CD4-positive, alpha-beta T cell treated with Interleukin-6 for 4 hours (primary cell): Measurements from ENCODE around the gene SLITRK1.

ENCODE experiments used
- DNase-seq: peaks from one replicate; pipeline ENCODE4 v3.0.0-alpha.2; 2020; ENCODE audit warnings: mixed read lengths

The SLITRK1 gene, protein sequence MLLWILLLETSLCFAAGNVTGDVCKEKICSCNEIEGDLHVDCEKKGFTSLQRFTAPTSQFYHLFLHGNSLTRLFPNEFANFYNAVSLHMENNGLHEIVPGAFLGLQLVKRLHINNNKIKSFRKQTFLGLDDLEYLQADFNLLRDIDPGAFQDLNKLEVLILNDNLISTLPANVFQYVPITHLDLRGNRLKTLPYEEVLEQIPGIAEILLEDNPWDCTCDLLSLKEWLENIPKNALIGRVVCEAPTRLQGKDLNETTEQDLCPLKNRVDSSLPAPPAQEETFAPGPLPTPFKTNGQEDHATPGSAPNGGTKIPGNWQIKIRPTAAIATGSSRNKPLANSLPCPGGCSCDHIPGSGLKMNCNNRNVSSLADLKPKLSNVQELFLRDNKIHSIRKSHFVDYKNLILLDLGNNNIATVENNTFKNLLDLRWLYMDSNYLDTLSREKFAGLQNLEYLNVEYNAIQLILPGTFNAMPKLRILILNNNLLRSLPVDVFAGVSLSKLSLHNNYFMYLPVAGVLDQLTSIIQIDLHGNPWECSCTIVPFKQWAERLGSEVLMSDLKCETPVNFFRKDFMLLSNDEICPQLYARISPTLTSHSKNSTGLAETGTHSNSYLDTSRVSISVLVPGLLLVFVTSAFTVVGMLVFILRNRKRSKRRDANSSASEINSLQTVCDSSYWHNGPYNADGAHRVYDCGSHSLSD

DNA sequence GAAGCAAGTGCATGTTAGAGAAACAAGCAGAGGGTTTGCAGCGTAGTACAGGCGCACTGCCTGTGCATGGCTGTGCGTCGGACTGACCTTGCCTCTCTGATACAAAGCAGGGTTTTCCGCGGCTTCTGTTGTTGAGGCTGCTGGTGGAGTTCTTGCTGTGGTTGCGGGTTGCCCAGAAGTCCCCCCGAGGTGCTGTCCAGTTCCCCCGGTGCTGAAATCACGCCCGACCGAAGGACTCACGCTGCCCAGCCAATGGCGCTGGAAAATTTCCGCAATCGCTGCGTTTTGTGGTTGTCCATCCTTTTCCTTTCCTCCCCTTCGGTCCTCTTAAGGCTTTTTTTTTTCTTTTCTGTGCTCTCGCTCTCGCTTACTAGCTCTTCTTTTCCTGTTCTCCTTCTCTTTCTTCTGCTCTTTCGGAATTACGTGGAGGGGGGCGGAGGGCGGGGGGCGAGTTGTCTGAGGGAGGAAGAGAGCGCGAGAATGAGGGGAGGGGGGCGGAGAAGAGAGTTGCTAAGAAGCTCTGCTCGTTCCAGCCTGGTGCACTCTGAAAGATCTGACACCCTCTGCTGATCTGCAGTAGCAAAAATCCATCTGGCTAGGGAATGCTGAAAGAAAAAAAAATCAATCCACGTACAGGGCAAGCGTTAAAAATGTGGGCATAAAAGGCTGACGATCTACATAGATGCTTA, at the start of gene SLITRK1:
Gene SLITRK1 (minus strand): TSS at position 558 of the 689 bp plus-strand sequence. CDS start 967 bp downstream, outside the sequence.
- DNase-seq = no peak

DNA sequence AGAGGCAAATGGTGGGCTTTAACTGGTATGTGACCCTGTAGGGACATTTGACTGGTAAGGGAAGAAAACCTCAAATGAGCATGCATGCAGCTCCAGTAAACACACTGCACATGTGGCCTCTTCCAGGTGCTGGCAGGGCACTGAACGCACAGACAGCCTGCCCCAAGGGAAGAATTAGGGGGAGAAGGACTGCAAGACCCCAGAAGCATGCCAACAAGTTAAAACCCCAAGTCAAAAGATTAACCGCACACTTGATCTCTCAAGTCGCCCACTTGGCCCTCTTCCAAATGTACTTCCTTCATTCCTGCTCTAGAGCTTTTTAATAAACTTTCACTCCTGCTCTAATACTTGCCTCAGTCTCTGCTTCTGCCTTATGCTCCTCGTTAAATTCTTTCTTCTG, 46.9 kb upstream of the SLITRK1 start:
- DNase-seq = no peak

DNA sequence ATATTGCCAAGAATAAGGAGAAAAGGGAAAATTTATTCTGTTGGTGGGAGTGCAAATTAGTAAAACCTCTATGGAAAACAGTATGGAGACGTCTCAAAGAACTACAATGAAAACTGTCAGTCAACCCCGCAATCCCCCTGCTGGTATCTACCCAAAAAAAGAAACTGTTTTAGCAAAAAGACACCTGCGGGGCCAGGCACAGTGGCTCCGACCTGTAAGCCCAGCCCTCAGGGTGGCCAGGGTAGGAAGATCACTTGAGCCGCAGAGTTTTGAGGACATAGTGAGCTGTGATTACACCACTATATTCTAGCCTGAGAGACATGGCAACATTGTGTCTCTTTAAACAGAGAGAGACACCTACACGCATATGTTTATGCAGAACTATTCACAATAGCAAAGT, 37.5 kb upstream of the SLITRK1 start:
- DNase-seq = no peak

DNA sequence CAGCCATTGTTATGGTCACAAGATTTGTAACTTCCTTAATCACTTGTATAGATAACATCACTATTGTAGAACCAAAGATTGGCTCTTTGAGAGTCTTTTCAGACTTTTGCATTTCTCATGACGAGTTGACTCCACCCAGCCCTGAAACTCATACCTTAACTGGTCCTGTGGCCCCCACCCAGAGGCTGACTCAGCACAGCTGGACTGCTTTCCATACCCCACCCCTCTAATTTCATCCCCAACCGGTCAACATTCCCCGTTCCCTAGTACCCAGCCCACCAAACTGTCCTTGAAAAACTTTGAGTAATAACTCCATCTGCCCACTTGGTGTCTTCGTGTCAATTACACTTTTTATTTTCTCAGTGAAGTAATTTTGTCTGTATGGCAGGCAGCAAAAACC, 32.1 kb upstream of the SLITRK1 start:
- DNase-seq = no peak

DNA sequence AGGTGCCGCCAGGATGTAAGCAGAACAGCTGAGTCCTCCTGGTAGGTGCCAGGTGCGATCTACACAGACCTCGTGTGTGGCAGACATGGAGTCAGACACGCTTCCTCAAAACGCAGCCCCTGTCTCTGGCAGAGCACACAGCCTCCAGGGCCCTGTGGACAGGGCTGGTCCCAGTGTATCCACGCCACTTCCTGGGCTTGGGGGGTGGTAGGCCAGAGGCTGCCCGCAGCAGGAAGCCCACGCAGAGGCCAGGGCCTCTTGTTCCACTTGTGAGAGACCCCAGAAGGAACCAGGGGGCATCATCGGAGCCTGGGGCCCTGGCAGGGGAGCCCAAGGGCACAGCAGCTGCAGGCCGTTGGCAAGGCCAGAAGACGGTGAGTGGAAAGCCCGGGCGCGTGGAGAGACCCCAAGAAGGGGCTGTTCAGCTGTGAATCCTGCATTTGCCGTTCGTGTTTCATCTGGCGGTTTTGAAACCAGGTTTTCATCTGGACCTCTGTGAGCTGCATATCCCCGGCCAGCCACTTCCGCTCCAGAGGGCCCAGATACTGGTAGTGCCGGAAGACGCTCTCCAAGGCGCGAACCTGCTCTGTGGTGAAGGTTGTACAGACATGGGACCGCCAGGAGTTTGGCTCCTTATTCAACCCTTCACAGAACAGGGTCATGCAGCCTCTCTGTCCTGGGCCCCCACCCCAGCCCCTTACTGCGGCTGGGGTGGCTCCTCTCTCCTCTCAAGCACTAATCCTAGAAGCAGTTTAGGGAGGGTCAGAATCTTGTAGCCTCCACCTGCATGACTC, 25.1 kb upstream of the SLITRK1 start:
- DNase-seq = no peak

DNA sequence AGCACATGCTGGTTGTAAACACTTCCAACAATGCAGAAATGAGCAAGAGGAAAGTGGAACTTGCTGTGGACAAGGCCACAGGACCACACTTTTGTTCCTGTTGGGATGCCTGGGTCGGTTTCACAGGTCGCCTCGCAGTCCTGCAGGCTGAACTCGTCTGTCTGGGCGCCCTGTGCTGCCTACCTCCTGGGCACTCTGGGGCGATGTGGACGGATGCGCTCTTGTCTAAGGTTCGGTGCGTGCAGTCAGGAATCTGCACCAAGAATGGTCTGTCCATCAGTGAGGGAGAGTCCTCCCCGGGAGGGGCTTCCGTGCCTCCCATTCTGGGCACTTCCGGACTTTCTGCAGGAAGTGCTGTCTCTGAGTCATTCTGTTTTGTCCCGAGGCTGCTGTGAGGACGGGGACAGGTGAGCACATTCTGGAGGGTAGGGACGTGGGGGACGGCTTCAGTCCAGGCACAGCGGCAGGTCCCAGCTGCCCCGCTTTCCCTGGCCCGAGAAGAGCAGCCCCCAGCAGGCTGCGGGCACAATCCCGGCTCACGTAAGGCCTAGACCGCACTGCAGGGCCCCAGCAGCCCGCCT, 24.1 kb upstream of the SLITRK1 start:
- DNase-seq = no peak

DNA sequence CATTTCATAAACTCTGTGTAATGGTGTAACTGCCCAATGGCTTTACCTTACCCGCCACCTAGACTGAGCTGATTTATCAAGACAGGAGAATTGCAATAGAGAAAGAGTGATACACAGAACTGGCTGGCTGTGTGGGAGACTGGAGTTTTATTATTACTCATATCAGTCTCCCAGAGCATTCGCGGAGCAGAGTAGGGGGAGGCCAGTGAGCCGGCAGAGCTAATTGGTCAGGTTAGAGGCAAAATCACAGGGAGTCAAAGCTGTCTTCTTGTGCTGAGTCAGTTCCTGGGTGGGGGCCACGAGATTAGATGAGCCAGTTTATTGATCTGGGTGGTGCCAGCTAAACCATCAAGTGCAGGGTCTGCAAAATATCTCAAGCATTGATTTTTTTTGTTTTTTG, 23.4 kb upstream of the SLITRK1 start:
- DNase-seq = no peak

DNA sequence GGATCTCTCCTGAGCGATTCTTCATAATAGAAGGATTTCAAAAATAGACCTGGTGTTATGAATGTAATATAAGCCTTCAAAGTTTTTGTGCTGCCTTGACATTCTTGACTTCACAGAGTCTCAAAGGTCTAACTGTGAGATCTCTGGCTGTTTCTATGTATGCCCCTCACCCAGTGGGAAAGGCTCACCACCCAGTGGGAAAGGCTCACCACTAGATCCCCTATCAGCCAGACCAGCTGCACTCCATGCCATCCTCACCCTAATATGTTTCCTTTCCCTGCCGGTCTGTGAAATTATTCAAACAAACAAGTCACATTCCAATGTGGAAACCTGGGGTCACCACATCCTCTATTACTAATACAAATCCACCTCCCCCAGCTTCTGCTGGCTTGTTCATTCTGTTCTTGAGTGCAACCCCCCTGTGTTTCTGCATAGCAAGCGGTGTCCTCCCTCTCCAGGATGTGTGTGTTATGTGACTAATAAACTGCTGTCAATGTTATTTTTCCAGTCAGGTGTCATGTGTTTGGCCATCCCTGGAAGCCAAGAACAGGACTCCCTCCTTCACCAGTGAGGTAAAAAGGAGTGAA, 13.8 kb upstream of the SLITRK1 start:
- no peak for DNase-seq

DNA sequence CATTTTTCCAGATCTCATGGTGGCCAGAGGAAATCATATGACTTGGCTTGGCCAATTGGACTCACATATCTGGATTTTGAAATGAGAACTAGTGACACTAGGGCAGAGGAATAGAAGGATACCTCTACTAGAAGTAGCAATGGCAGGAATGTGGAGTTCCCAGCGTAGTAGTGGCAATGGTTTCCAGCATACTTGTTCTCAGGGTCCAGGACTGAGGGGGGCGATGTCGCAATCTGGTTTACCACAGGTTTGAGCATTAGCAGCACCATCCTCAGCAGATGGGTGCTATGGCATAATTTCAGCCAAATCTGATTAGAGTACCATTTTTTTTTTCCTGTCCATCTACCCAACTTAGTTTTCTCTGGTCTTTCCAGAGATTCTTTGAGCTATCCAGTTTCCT, 8.1 kb upstream of the SLITRK1 start:
- DNase-seq = no peak

DNA sequence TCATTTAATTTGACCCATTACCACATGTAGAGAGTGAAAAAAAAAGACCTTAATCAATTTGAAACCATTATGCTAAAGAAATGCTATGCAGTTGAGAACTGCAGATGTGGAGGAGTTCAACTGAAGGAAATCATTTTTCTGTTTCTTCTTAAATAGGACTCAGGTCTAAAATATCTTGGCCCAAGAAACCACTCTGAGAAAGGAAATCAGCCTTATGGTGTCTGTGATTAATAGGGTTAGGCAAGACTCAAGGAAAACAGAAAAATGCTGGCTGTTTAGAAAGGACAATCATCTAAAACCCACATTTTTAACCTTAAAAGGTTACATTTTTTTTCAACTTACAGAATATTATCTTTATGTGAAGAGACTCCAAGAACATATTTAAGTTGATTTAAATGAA, 1.9 kb upstream of the SLITRK1 start:
- DNase-seq = no peak

DNA sequence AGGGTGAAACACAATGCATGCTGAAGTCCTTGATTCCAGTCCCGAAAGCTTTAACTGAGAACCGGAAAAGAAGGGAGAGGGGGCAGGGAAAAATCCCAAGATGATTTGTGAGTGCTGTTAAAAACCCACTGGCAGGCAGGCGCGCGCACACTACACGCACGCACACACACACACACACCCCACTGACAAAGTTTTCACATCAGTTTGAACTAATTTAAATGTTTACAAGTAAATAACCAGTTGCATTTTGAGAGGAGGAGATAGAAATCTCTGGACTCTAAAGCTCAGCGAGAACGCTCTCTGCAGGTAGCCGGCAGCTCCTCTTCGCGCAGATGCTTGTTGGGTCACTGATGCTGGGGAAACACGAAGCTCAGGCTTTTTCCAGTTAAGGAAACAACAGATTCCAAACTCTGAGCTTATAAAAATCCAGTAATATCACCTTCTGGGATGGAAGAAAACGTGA, 818 bp upstream of the SLITRK1 start:
- DNase-seq = no peak

DNA sequence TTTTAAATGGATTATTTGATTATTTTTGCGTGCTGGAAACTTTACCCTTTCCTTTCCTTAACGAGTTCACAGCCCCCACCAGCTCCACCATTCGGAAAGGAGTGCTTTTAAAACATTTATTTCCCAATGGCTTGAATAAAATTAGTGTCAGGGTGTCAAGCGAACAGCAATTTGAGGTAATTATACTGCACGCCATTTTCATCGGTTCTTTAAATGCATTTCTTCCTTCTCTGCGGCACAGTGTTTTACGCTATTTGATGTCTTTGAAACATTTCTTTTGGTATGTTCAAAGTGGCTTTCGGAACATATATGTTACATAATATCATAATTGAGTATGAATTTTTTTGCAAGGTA, 309 bp upstream of the SLITRK1 start:
- no peak for DNase-seq

DNA sequence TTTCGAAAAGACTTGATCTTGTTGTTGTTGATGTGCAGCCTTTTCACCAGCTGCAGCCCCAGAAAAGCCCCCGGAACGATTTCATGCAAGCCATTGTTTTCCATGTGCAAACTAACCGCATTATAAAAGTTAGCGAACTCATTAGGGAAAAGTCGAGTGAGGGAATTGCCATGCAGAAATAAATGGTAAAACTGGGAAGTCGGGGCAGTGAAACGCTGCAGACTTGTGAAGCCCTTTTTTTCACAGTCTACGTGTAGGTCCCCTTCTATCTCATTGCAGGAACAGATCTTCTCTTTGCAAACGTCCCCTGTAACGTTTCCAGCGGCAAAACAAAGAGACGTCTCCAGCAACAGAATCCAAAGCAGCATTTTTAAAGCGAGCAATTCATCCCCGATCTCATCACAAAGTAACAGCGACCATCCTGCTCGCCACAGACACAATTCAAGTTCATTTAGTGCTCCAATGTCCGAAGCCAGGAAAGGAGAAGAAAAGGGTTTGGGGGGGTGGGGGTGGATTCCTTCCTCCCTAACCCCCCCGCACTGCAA, 1.1 kb downstream of the SLITRK1 start:
- no peak for DNase-seq

DNA sequence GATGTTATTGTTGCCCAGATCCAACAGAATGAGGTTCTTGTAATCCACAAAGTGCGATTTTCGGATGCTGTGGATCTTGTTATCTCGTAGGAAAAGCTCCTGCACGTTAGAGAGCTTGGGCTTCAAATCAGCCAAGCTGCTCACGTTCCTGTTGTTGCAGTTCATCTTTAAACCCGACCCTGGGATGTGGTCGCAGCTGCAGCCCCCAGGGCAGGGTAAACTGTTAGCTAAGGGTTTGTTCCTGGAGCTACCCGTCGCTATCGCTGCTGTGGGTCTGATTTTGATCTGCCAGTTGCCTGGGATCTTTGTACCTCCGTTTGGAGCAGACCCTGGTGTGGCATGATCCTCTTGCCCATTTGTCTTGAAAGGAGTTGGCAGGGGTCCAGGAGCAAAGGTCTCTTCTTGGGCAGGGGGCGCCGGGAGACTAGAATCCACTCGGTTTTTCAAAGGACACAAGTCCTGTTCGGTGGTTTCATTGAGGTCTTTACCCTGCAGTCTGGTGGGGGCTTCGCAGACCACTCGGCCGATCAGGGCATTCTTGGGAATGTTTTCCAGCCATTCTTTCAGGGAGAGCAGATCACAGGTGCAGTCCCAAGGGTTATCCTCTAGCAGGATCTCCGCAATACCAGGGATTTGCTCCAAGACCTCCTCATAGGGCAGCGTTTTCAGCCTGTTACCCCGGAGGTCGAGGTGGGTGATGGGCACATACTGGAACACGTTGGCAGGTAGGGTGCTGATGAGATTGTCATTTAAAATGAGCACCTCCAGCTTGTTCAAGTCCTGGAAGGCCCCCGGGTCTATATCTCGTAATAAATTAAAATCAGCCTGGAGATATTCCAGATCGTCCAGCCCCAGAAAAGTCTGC, 1.8 kb downstream of the SLITRK1 start:
- no peak for DNase-seq

DNA sequence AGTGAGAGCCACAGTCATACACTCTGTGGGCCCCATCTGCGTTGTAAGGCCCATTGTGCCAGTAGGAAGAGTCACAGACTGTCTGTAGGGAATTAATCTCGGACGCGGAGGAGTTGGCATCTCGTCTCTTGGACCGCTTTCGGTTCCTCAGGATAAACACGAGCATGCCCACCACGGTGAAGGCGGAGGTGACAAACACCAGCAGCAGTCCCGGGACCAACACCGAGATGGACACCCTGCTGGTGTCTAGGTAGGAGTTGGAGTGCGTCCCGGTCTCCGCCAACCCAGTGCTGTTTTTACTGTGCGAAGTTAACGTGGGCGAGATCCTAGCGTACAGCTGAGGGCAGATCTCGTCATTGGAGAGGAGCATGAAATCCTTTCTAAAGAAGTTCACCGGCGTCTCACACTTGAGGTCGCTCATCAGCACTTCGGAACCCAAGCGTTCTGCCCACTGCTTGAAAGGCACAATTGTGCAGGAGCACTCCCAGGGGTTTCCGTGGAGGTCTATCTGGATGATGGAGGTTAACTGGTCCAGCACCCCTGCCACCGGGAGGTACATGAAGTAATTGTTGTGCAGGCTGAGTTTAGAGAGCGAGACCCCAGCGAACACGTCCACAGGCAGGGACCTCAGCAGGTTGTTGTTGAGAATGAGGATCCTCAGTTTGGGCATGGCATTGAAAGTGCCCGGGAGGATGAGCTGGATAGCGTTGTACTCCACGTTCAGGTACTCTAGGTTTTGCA, 2.7 kb downstream of the SLITRK1 start:
- DNase-seq = no peak

DNA sequence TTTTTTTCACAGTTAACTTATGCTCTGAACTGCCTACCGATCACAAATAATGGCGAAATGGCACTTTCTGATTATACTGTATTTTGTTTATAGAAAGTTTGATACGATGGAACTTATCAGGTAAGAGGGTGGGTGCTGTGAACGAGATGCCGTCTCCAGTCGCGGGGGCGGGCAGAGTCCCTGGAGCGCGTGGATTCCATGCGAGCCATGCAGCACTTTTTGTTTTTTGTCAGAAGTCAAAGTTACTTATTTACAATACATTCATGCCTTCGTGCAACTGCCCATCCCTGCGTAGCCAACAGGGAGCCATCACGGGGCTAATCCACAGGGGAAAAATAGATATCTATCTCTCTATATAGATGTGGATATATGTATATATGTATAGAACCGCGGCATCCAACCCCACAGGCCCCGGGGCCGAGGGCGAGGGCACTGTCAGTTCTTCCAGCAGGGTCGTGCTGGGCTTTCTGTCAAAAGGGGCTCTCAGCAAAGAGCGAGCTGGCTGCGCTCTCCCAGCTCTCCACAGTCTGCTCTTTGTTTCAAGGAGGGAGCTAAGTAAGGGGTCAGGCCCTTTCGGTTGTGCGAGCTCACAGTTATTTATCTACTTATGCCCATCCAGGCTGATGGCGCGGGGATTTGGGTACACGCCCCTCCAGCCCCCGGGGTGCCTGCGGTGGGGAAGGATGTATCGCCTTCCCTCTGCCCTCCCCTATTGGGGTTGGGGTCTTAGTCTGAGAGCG, 3.4 kb downstream of the SLITRK1 start:
- no peak for DNase-seq

DNA sequence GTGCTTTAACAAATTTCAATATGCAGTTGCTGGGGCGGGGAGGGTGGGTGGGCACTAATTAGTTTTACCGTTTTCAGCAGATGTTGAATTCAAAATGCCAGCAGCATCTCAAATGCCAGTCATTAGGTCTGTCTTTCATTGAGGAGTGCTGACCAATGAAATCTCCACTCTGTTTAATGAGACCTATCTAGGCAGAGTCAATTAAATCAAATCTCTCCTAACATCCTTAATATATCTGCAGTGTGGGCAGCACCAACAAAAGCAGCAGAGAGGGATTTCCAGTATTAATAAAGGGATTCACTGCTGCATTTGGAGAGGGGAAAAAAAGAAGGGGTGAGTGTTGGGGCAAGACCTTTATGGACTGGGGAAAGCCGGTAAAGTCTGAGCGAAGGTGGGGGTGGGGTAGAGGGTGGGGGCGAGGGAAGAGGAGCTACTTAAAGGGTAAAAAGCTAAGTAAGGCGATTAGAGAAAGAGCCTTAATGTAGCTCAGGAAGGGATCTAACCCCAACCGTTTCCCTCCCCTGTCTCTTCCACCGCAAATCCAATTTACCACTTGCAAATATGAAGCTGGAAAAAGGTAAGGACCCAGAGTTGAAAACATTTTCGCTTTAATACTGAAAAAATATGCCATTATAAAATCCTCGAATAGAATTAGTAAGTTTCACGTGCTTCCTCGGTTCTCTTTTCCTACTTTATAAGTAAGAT, 4.5 kb downstream of the SLITRK1 start:
- no peak for DNase-seq

DNA sequence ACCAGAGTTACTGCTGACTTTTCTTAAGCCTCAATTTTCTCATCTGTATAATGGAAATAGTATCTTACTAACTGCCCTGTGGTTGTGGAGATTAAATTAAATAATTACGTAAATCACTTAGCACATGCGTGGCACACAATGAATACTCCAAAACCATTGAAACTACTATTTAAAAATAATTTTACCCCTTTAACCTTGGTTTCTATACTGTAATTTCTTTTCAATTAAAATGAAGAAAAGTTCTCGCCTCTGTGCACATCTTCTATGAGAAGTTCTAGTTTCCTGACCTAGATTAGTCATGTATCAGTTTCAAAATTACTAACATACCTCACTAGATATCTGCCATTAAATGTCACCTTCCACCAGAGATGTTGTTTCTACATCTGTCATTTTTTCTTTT, 5.7 kb downstream of the SLITRK1 start:
- DNase-seq = no peak

DNA sequence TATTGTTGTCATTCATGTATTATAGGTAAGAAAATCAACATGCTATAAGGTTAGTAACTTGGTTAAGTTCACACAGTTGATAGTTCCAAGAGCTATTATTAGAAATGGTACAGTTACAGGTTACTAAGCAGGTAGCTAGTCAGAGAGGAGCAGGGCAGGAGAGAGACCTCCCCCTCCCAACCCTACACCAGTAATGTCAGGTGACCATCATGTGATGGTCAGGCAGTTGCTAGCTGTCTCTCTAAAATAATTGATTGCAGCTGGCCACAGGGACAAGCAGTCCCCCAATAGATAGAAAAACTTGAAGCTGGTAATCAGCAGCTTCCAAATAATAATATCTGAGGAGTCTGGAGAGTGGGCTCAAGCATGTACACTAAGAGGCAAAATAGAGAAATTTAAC, 14.6 kb downstream of the SLITRK1 start:
- no peak for DNase-seq
